SU-DHL-6 (cell line): Measurements from ENCODE around the gene OSTC.

Source experiments
- EZH2phosphoT487 ChIP-seq: fragments of 200-600 bp; sonication (generic), shearing (Covaris generic); conservative IDR thresholded peaks from 2 replicates; pipeline ENCODE4 v1.6.1; 2018; ENCODE audit warnings: mild to moderate bottlenecking, antibody characterized with exemption, low read length, moderate library complexity, mixed read lengths
- TF ChIP-seq, protein P1 (sequence below): fragments of 200-600 bp; sonication (generic); IDR thresholded peaks from one replicate; pipeline ENCODE4 v1.5.1; 2017; ENCODE audit warnings: antibody characterized with exemption, mild to moderate bottlenecking, low read length, moderate library complexity; ENCODE audit not compliant: insufficient read depth, poor library complexity, severe bottlenecking

- TF ChIP-seq, protein P1, sequence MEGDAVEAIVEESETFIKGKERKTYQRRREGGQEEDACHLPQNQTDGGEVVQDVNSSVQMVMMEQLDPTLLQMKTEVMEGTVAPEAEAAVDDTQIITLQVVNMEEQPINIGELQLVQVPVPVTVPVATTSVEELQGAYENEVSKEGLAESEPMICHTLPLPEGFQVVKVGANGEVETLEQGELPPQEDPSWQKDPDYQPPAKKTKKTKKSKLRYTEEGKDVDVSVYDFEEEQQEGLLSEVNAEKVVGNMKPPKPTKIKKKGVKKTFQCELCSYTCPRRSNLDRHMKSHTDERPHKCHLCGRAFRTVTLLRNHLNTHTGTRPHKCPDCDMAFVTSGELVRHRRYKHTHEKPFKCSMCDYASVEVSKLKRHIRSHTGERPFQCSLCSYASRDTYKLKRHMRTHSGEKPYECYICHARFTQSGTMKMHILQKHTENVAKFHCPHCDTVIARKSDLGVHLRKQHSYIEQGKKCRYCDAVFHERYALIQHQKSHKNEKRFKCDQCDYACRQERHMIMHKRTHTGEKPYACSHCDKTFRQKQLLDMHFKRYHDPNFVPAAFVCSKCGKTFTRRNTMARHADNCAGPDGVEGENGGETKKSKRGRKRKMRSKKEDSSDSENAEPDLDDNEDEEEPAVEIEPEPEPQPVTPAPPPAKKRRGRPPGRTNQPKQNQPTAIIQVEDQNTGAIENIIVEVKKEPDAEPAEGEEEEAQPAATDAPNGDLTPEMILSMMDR = no peak
- TF ChIP-seq EZH2phosphoT487 = no peak
Measured at GRCh38 chr4:108690738-108691137, 40.3 kb downstream of the OSTC start.
